Measurements from ENCODE around the gene RXRA.

GRCh38 chr9:134436911-134437310 is 110.7 kb downstream of the RXRA start:
- TF ChIP-seq CTCF (IDR thresholded peaks at IDR 0.05; ENCODE audit: borderline replicate concordance, extremely low read depth, low read length, poor library complexity, severe bottlenecking) (no peak), EZH2 (IDR thresholded peaks at IDR 0.05; ENCODE audit: borderline replicate concordance, low read depth, low read length, severe bottlenecking) (no peak)
